ENCODE data around the gene WDR1. TPM values are rescaled to one million over a fixed set of nuclear protein-coding genes. Genes with fewer than 3 reads are reported as not detected.

Gene WDR1
- total RNA-seq, 2 donors from 2014 or later = 437 to 476 TPM

DNA sequence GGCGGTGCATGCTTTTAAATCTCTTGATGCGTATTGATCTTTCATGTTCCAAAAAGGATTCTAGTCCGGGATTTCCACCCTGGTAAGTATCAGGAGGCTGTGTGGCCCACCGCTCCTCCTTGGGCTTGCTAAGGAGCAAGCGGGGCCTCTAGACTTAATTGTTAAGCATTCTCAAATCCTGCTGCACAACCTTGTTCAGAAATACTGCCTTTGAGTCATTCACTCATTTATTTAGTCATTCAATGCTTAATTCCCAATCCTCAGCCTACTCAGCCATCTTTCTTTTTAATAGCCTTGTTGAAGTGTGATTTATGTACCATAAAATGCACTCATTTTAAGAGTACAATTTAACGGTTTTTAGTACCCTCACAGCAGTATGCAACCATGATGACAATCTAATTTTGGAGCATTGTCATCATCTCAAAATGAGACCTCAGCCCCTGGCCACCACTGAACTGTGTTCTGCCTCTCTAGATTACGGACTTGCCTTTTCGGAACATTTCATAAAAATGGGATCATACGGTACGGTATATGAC is 79.7 kb downstream of the WDR1 start:
- Histone ChIP-seq H3K36me3 (no peaks in the 10 kb centered on the region), H3K4me1 (no peaks in the 10 kb centered on the region), H3K9ac (ENCODE audit: low read depth in 2 of 2, low read length in 2 of 2) (no peak overlapping the region), H3K4me3 (no peak overlapping the region), H3K27me3 (no peaks in the 10 kb centered on the region), H3K27ac (no peak overlapping the region), H3K9me3 (no peaks in the 10 kb centered on the region)
- no peak for DNase-seq
- TF ChIP-seq, protein P1, sequence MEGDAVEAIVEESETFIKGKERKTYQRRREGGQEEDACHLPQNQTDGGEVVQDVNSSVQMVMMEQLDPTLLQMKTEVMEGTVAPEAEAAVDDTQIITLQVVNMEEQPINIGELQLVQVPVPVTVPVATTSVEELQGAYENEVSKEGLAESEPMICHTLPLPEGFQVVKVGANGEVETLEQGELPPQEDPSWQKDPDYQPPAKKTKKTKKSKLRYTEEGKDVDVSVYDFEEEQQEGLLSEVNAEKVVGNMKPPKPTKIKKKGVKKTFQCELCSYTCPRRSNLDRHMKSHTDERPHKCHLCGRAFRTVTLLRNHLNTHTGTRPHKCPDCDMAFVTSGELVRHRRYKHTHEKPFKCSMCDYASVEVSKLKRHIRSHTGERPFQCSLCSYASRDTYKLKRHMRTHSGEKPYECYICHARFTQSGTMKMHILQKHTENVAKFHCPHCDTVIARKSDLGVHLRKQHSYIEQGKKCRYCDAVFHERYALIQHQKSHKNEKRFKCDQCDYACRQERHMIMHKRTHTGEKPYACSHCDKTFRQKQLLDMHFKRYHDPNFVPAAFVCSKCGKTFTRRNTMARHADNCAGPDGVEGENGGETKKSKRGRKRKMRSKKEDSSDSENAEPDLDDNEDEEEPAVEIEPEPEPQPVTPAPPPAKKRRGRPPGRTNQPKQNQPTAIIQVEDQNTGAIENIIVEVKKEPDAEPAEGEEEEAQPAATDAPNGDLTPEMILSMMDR (IDR thresholded peaks at IDR 0.05) = no peak
- intact Hi-C loops (cut with DNase I) = no loop called here

DNA sequence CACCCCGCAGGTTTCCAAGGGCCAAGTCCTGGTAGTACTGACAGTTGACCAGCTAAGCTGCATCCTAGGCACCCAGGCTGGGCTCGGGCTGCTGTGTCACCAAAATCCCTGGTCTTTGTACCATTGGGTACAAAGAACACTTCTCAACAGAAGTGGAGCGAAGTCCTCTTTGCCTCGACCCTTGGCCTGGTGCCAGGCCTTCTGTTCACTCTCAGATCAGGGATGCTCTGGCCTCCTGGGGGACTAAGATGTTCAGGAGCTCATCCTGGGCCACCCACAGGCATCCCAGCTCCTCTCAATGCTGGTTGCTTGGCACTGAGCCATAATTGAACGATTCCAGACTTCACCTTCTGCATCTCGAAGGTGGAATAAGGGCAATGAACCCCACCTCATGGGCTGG is 81.5 kb downstream of the WDR1 start:
- DNase-seq = no peak
- Histone ChIP-seq H3K4me1 (no peaks in the 10 kb centered on the region), H3K27ac (no peak overlapping the region), H3K27me3 (no peaks in the 10 kb centered on the region), H3K4me3 (no peak overlapping the region), H3K9me3 (no peaks in the 10 kb centered on the region), H3K36me3 (no peaks in the 10 kb centered on the region), H3K9ac (ENCODE audit: low read depth in 2 of 2, low read length in 2 of 2) (no peak overlapping the region)
- intact Hi-C loops (cut with DNase I) = no loop called here
- TF ChIP-seq, protein P1 (IDR thresholded peaks at IDR 0.05) = no peak

DNA sequence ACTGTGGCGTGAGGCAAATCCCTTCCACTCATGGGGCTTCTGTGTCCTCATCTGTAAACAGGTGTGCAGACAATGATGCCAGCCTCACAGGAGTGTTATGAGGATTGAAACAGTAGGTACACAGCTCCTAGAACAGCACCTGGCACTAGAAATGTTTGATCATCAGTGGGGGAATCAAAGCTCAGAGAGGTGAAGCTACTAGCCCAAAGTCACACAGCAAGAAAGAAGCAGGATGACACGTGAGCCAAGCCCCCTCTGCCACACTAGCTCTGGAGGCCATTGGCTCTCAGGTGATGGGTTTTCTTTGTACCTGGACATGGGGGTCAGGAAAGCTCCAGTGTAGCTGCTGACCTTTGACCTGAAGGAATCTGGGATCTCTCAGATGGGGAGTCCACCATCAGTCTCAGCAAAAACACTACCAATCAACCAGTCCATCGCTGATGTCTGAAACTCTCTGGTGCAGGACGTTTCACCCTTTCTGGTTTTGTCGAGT is 81.9 kb downstream of the WDR1 start:
- no peaks in the 10 kb centered on the region for H3K9me3 ChIP-seq
- H3K27me3 ChIP-seq = no peaks in the 10 kb centered on the region
- H3K9ac ChIP-seq (ENCODE audit: low read depth in 2 of 2, low read length in 2 of 2) = no peak overlapping the region
- H3K4me3 ChIP-seq = no peak overlapping the region
- H3K4me1 ChIP-seq = no peaks in the 10 kb centered on the region
- DNase-seq = no peak
- intact Hi-C loops (cut with DNase I) = no loop called here
- H3K36me3 ChIP-seq = no peaks in the 10 kb centered on the region
- TF ChIP-seq, protein P1 (IDR thresholded peaks at IDR 0.05) = no peak
- H3K27ac ChIP-seq = no peak overlapping the region

DNA sequence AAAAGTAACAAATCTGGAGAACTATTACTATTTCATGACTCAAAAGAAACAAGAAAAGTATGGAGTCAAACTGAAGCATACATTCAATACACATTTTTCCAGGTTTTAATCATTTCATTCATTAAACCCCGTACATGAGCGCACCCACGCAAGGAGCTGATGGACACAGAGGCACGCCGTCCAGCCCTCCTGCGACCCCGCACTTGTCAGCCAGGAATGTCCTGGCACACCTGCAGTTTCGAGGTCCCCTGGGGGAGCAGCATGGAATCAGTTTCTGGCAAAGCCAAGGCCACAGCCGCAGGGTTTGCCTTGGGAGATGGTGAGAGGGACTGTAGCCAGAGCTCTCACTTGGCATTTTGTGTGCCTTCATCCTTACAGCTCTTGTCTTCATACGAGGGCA is 82.5 kb downstream of the WDR1 start:
- no peaks in the 10 kb centered on the region for H3K9me3 ChIP-seq
- H3K4me3 ChIP-seq = no peak overlapping the region
- TF ChIP-seq, protein P1 (IDR thresholded peaks at IDR 0.05) = no peak
- intact Hi-C loops (cut with DNase I) = no loop called here
- H3K4me1 ChIP-seq = no peaks in the 10 kb centered on the region
- H3K36me3 ChIP-seq = no peaks in the 10 kb centered on the region
- no peaks in the 10 kb centered on the region for H3K27me3 ChIP-seq
- DNase-seq = no peak
- no peak overlapping the region for H3K27ac ChIP-seq
- H3K9ac ChIP-seq (ENCODE audit: low read depth in 2 of 2, low read length in 2 of 2) = no peak overlapping the region

DNA sequence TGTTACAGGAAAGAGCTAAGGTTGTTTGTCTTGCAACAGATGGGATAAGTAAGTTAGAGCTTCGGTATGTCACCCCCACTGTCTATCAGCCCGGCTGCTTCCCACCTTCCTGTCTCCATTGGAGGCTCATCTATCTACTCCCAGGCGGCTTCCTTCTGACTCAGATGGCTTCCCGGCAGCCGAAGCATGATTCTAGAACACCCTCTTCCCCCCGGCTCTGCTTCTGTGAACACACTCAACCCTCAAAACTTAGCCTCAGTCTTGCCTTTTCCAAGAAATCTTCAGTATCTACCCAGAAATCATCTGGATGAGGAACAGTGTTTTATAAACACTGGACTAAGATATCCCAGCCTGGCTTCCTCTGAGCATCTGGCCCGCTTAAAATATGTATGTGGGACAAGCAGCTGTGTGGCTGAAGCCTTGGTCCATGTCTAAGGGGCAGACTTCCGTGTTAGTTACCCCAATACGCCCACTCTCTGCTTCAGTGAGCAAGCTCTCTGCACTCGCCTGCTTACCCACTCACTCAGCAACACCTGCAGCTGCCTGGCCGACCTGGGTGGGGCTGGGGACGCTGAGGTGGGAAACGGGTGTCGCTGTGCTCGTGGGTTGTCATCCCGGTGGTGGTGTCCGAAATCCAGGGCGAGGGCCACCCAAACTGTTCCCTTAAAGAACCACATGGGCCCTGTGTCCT is 83.3 kb downstream of the WDR1 start:
- no peaks in the 10 kb centered on the region for H3K4me1 ChIP-seq
- no peaks in the 10 kb centered on the region for H3K9me3 ChIP-seq
- TF ChIP-seq, protein P1 (IDR thresholded peaks at IDR 0.05) = no peak
- H3K9ac ChIP-seq (ENCODE audit: low read depth in 2 of 2, low read length in 2 of 2) = no peak overlapping the region
- no peaks in the 10 kb centered on the region for H3K27me3 ChIP-seq
- intact Hi-C loops (cut with DNase I) = no loop called here
- DNase-seq = no peak
- peak overlapping the region; percentile 55 for H3K27ac ChIP-seq
- no peaks in the 10 kb centered on the region for H3K36me3 ChIP-seq
- H3K4me3 ChIP-seq = no peak overlapping the region

Measured in colonic mucosa (tissue), 4 donors.